ENCODE results near the gene WWP2. TPM values are rescaled to one million over a fixed set of nuclear protein-coding genes. Genes with fewer than 3 reads are reported as not detected.

Gene WWP2
- total RNA-seq, 1 donor from 2014 or later, result 26.8 TPM

DNA sequence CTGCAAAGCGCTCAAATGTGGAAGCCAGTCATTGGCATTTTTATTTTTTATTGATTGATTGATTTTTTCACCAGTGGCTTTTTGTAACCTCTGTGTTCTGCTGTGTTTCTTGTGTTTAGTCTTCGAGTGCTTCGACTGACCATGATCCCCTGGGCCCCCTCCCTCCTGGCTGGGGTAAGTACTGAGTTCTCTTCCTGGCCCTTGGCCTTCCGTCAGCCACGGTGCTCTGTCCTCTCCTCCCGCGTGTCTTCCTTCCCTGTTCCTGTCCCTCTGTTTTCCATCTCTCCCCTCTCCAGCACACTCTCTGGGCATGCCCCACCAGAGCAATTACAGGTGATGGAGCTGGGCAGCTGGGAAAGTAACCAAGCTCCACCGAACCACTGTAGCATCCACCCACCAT, 163.2 kb downstream of the WWP2 start:
- Histone ChIP-seq H2AFZ (replicated peaks) (no peak overlapping the region), H3K4me3 (no peak overlapping the region), H4K20me1 (ENCODE audit: low read depth) (no peaks in the 10 kb centered on the region), H3F3A (ENCODE audit: low read depth) (no peaks in the 10 kb centered on the region), H3K9me3 (ENCODE audit: low read depth) (no peaks in the 10 kb centered on the region), H3K79me2 (ENCODE audit: low read depth) (no peaks in the 10 kb centered on the region), H3K27ac (no peak overlapping the region), H3K4me2 (no peak overlapping the region), H3K27me3 (no peaks in the 10 kb centered on the region), H3K4me1 (no peaks in the 10 kb centered on the region), H3K36me3 (no peaks in the 10 kb centered on the region), H3K9ac (no peak overlapping the region)
- Mint-ChIP-seq H3K27ac (peak overlapping the region; percentile 20), H3K4me3 (no peak overlapping the region), H3K36me3 (no peaks in the 10 kb centered on the region), H3K9me3 (no peaks in the 10 kb centered on the region), H3K4me1 (peaks cover 17% of the 10 kb centered on the region), H3K27me3 (ENCODE audit: insufficient read depth, low read depth) (peaks cover 9% of the 10 kb centered on the region)
- TF ChIP-seq, protein P1, sequence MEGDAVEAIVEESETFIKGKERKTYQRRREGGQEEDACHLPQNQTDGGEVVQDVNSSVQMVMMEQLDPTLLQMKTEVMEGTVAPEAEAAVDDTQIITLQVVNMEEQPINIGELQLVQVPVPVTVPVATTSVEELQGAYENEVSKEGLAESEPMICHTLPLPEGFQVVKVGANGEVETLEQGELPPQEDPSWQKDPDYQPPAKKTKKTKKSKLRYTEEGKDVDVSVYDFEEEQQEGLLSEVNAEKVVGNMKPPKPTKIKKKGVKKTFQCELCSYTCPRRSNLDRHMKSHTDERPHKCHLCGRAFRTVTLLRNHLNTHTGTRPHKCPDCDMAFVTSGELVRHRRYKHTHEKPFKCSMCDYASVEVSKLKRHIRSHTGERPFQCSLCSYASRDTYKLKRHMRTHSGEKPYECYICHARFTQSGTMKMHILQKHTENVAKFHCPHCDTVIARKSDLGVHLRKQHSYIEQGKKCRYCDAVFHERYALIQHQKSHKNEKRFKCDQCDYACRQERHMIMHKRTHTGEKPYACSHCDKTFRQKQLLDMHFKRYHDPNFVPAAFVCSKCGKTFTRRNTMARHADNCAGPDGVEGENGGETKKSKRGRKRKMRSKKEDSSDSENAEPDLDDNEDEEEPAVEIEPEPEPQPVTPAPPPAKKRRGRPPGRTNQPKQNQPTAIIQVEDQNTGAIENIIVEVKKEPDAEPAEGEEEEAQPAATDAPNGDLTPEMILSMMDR (IDR thresholded peaks at IDR 0.05), result no peak
- TF ChIP-seq EZH2phosphoT487 (IDR thresholded peaks at IDR 0.05) (no peak), EZH2 (IDR thresholded peaks at IDR 0.05) (no peak)
- no peak for DNase-seq (ENCODE audit: low spot score)

DNA sequence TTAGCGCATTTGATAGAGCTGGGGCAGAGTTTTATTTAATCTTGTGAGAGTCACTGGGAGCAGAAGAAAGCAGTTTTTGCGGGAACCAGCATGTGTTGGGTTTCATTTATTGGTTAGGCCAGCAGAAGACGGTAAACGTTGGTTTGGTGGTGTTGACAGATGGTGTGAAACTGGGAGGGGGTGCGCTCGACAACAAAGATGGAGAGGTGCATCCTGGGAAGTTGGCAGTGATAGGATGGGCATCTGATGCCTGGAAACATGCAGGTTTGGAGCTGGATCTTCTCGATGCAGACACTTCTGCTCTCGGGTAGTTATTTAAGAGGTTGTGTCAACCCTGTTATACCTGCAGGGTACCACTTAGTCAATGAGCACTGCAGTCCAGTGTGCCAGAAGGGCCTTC, 164.1 kb downstream of the WWP2 start:
- no peaks in the 10 kb centered on the region for H3K9me3 ChIP-seq (ENCODE audit: low read depth)
- peaks cover 17% of the 10 kb centered on the region for H3K4me1 Mint-ChIP-seq
- peaks cover 3% of the 10 kb centered on the region for H3K36me3 Mint-ChIP-seq
- H3K27ac ChIP-seq, result no peak overlapping the region
- H3K36me3 ChIP-seq, result no peaks in the 10 kb centered on the region
- no peaks in the 10 kb centered on the region for H3K79me2 ChIP-seq (ENCODE audit: low read depth)
- TF ChIP-seq, protein P1 (IDR thresholded peaks at IDR 0.05), result no peak
- no peak for TF ChIP-seq EZH2phosphoT487 (IDR thresholded peaks at IDR 0.05)
- TF ChIP-seq EZH2 (IDR thresholded peaks at IDR 0.05), result no peak
- H2AFZ ChIP-seq (replicated peaks), result no peak overlapping the region
- H3K27me3 ChIP-seq, result no peaks in the 10 kb centered on the region
- no peaks in the 10 kb centered on the region for H3F3A ChIP-seq (ENCODE audit: low read depth)
- H3K27ac Mint-ChIP-seq, result no peak overlapping the region
- DNase-seq (ENCODE audit: low spot score), result no peak
- H3K4me1 ChIP-seq, result no peaks in the 10 kb centered on the region
- no peaks in the 10 kb centered on the region for H3K9me3 Mint-ChIP-seq
- no peak overlapping the region for H3K9ac ChIP-seq
- H3K27me3 Mint-ChIP-seq (ENCODE audit: insufficient read depth, low read depth), result peaks cover 9% of the 10 kb centered on the region
- no peaks in the 10 kb centered on the region for H4K20me1 ChIP-seq (ENCODE audit: low read depth)
- H3K4me3 Mint-ChIP-seq, result no peak overlapping the region
- H3K4me3 ChIP-seq, result no peak overlapping the region
- no peak overlapping the region for H3K4me2 ChIP-seq

DNA sequence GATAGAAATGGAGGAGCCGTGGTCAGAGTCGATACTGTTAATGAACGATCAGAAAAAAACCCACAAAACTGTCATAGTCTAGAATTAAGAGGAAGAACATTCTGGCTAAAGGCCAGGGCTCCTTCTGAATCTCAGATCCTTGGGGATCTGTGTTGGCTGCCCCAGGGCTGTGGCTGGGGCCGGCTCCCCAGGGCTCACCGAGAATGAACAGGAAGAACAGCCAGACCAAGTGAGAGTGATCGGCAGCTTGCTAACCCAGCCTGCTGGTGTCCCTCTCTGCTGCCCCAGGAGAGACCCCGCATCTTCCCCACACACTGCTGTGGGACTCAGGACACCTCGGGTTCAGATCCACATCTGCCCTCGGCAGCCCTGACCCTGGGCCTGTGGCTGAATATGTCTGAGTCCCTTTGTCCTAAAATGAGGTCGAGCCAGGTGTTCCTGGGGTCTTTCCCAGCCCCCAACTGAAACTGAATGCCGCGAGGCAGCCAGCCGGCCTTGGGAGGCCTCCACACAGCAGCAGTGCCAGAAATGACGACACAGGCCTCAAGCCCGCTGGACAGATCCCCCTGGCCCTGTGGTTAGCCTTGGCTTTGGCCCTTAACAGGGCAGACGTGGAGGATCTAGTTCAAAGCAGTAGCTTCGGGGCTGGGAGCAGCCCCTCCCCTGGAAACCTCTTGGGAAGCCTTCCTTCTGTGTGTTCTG, 165.1 kb downstream of the WWP2 start:
- H2AFZ ChIP-seq (replicated peaks), result no peak overlapping the region
- no peaks in the 10 kb centered on the region for H3K36me3 ChIP-seq
- DNase-seq (ENCODE audit: low spot score), result no peak
- no peak overlapping the region for H3K4me3 ChIP-seq
- H3K27ac ChIP-seq, result no peak overlapping the region
- H3K27me3 ChIP-seq, result no peaks in the 10 kb centered on the region
- Mint-ChIP-seq H3K36me3 (peaks cover 6% of the 10 kb centered on the region), H3K27ac (peak overlapping the region; percentile 26), H3K27me3 (ENCODE audit: insufficient read depth, low read depth) (peaks cover 9% of the 10 kb centered on the region), H3K9me3 (no peaks in the 10 kb centered on the region), H3K4me1 (peaks cover 17% of the 10 kb centered on the region), H3K4me3 (no peak overlapping the region)
- H3K9me3 ChIP-seq (ENCODE audit: low read depth), result no peaks in the 10 kb centered on the region
- no peaks in the 10 kb centered on the region for H3K4me1 ChIP-seq
- H4K20me1 ChIP-seq (ENCODE audit: low read depth), result no peaks in the 10 kb centered on the region
- H3K79me2 ChIP-seq (ENCODE audit: low read depth), result no peaks in the 10 kb centered on the region
- no peaks in the 10 kb centered on the region for H3F3A ChIP-seq (ENCODE audit: low read depth)
- H3K4me2 ChIP-seq, result no peak overlapping the region
- H3K9ac ChIP-seq, result no peak overlapping the region
- no peak for TF ChIP-seq EZH2 (IDR thresholded peaks at IDR 0.05)
- no peak for TF ChIP-seq EZH2phosphoT487 (IDR thresholded peaks at IDR 0.05)

DNA sequence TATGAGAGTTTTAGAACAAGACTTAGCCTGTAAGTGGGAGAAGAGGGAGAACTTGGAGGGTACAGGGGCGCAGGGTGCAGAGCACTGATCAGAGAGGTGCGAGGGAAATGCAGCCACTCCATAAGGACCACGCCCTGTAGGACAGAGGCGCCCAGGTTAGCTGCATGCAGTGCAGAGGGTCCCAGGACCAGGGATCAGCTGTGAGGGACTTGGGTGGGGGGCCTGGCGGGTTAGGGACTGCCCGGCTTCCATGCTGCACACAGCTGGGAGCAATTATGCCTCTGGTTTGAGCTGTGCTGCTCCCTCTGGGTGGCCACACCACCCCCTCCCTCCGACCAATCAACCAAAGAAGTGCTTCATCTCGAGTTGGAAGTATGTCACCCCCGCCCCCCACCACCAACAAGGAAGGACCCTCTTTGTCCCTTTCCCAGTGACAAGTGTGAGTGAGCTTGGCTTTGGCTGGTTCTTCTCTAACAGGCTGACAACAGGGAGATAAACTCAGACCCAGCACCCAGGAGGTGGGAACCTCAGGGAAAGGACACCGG, 166.8 kb downstream of the WWP2 start:
- no peaks in the 10 kb centered on the region for H3K79me2 ChIP-seq (ENCODE audit: low read depth)
- no peaks in the 10 kb centered on the region for H4K20me1 ChIP-seq (ENCODE audit: low read depth)
- Mint-ChIP-seq H3K36me3 (peaks cover 15% of the 10 kb centered on the region), H3K27me3 (ENCODE audit: insufficient read depth, low read depth) (peaks cover 12% of the 10 kb centered on the region), H3K4me1 (peaks cover 14% of the 10 kb centered on the region), H3K4me3 (no peak overlapping the region), H3K27ac (no peak overlapping the region), H3K9me3 (no peaks in the 10 kb centered on the region)
- no peaks in the 10 kb centered on the region for H3K4me1 ChIP-seq
- H3K27ac ChIP-seq, result no peak overlapping the region
- no peak overlapping the region for H3K4me2 ChIP-seq
- H3K27me3 ChIP-seq, result no peaks in the 10 kb centered on the region
- no peaks in the 10 kb centered on the region for H3K9me3 ChIP-seq (ENCODE audit: low read depth)
- H3F3A ChIP-seq (ENCODE audit: low read depth), result no peaks in the 10 kb centered on the region
- TF ChIP-seq EZH2 (IDR thresholded peaks at IDR 0.05) (no peak), EZH2phosphoT487 (IDR thresholded peaks at IDR 0.05) (no peak)
- TF ChIP-seq, protein P1 (IDR thresholded peaks at IDR 0.05), result no peak
- no peak overlapping the region for H3K9ac ChIP-seq
- no peak overlapping the region for H3K4me3 ChIP-seq
- no peak overlapping the region for H2AFZ ChIP-seq (replicated peaks)
- DNase-seq (ENCODE audit: low spot score), result no peak
- no peaks in the 10 kb centered on the region for H3K36me3 ChIP-seq
